Stimulated activated CD4-positive, alpha-beta T cell treated with anti-CD3 and anti-CD28 coated beads, Interleukin-2, amount 100 ng/mL, for 4 hours (primary cell): Measurements from ENCODE around the gene ST8SIA6.
A peak's percentile ranks its signal among the peaks of the same experiment; 100 is the strongest.
"Not testable (repeated sequence)": the region's sequence is repeated elsewhere in the genome, so short reads cannot be mapped to it uniquely, and the experiment has no call there.

Source experiments
- DNase-seq: peaks from one replicate; pipeline ENCODE4 v3.0.0-alpha.2; 2020; ENCODE audit warnings: low read depth

ST8SIA6 gene

GRCh38 chr10:17426263-17426750 lies 28.1 kb downstream of the ST8SIA6 start:
- no peak for DNase-seq

GRCh38 chr10:17425584-17426262 lies 28.7 kb downstream of the ST8SIA6 start:
- DNase-seq: peak; percentile 53

- DNase-seq: no peak
Measured at GRCh38 chr10:17423632-17424186, 30.7 kb downstream of the ST8SIA6 start.

- no peak for DNase-seq
Measured at GRCh38 chr10:17422931-17423330, 31.5 kb downstream of the ST8SIA6 start.

- DNase-seq: no peak
Measured at GRCh38 chr10:17418249-17418648, 36.1 kb downstream of the ST8SIA6 start.

- no peak for DNase-seq
Measured at GRCh38 chr10:17416442-17417211, 37.8 kb downstream of the ST8SIA6 start.

- no peak for DNase-seq
Measured at GRCh38 chr10:17415046-17415658, 39.2 kb downstream of the ST8SIA6 start.

GRCh38 chr10:17414484-17414883 lies 39.9 kb downstream of the ST8SIA6 start:
- DNase-seq: no peak

- no peak for DNase-seq
Measured at GRCh38 chr10:17413876-17414275, 40.5 kb downstream of the ST8SIA6 start.

GRCh38 chr10:17412323-17412722 lies 42.1 kb downstream of the ST8SIA6 start:
- no peak for DNase-seq

- DNase-seq: no peak
Measured at GRCh38 chr10:17410907-17411306, 43.5 kb downstream of the ST8SIA6 start.

- DNase-seq: no peak
Measured at GRCh38 chr10:17409170-17409733, 45.1 kb downstream of the ST8SIA6 start.

GRCh38 chr10:17407047-17407446 lies 47.3 kb downstream of the ST8SIA6 start:
- no peak for DNase-seq

- no peak for DNase-seq
Measured at GRCh38 chr10:17406036-17406834, 48.2 kb downstream of the ST8SIA6 start.

GRCh38 chr10:17403161-17403560 lies 51.2 kb downstream of the ST8SIA6 start:
- no peak for DNase-seq

- DNase-seq: not testable (repeated sequence)
Measured at GRCh38 chr10:17402040-17402439, 52.4 kb downstream of the ST8SIA6 start.

GRCh38 chr10:17396004-17396403 lies 58.4 kb downstream of the ST8SIA6 start:
- no peak for DNase-seq

- no peak for DNase-seq
Measured at GRCh38 chr10:17394854-17395253, 59.5 kb downstream of the ST8SIA6 start.

- no peak for DNase-seq
Measured at GRCh38 chr10:17387861-17388503, 66.4 kb downstream of the ST8SIA6 start.

GRCh38 chr10:17386616-17387075 lies 67.7 kb downstream of the ST8SIA6 start:
- no peak for DNase-seq

- DNase-seq: no peak
Measured at GRCh38 chr10:17386021-17386420, 68.4 kb downstream of the ST8SIA6 start.
